GM18526 (cell line): Measurements from ENCODE around the gene BRME1.

Source experiments
- POLR2A ChIP-seq: IDR thresholded peaks from 3 replicates; pipeline ENCODE4 v1.6.1; 2011; ENCODE audit not compliant: insufficient read length; ENCODE audit errors: extremely low read depth

BRME1 gene

DNA sequence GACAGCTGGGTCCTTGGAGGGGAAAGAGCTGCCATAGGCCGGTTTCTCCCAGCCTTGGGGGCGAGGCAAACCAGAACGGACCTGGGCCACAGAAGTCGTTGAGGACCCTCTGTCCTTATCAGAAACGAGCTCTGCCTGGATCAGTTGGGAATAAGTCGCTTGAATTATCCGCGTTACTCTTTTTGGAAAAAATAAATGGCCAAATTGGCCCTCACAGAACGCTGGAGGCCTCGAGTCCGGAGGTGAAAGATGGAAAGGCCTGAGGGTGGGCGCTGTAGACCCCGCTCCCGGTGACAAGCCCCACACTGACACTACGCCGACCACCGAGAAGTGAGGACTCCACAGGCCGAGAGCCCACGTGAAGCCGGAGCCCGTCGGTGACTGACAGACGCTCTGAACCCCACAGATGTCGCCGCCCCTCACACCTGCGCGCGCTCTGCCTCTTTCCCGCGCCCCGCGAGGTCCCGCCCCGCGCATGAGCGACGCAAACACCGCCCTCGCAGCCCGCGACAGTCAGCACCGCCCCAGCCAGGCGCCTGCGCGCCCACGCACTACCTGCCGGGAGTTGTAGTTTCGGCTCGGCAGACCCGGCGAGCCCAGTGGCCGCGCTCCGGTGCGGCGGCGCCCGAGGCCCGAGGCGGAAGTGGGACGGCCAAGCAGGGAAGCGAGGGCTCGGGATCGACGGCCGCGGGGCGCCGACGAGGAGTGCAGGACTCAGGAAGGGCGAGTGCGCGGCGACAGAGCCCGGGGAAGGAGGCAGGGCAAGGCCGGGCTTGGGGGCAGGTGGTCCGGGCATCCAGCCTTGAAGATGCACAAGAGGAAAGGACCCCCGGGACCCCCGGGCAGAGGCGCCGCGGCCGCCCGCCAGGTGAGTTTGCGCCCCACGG, at the start of gene BRME1, which contains the start of gene CC2D1A:
BRME1 (minus strand) TSS at position 484 of the 887 bp plus-strand sequence. CDS start 1,225 bp downstream, outside the sequence.
CC2D1A (plus strand) TSS at position 568 of the 887 bp plus-strand sequence; CDS start at position 809, 241 bp downstream.
- peak; percentile 61 for TF ChIP-seq POLR2A

- TF ChIP-seq POLR2A: no peak
Measured at GRCh38 chr19:13954185-13954584, 48.3 kb upstream of the BRME1 start.

DNA sequence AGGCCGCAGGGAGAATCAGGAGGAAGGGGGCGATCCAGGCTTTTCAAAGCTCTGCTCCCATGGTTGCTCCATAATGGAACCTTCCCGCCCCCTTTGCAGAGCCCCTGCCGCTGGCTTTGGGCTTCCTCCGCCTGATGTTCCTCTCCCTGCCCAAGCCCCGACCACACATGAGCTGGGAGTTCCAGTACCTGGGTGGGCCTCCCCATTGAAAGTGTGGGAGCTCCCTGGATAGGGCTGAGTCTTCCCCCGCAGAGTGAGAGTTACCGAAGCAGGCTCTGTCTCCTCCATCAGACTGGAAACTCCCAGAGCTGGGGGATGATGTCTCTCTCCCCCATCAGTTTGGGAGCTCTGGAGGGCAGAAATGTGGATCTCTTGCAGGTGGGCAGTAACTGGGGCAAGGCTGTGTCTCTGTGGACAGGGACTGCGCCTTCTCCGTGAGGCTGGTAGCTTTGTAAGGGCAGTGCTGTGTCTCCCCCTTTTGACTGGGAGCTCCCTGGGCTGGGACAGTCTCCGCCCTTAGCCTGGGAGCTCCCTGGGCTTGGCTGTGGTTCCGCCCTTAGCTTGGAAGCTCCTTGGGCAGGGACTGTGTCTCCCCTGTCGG, 47.1 kb upstream of the BRME1 start:
- no peak for TF ChIP-seq POLR2A

GRCh38 chr19:13952154-13952930, 46.4 kb upstream of the BRME1 start, which contains the start of gene DCAF15:
Gene DCAF15 (plus strand): TSS chr19:13952509. CDS start chr19:13952513, 4 bp downstream.
- peak; percentile 70 for TF ChIP-seq POLR2A

GRCh38 chr19:13951799-13952153, 45.9 kb upstream of the BRME1 start:
- no peak for TF ChIP-seq POLR2A

GRCh38 chr19:13951043-13951442, 45.1 kb upstream of the BRME1 start:
- no peak for TF ChIP-seq POLR2A

- no peak for TF ChIP-seq POLR2A
Measured at GRCh38 chr19:13946414-13946813, 40.5 kb upstream of the BRME1 start.

DNA sequence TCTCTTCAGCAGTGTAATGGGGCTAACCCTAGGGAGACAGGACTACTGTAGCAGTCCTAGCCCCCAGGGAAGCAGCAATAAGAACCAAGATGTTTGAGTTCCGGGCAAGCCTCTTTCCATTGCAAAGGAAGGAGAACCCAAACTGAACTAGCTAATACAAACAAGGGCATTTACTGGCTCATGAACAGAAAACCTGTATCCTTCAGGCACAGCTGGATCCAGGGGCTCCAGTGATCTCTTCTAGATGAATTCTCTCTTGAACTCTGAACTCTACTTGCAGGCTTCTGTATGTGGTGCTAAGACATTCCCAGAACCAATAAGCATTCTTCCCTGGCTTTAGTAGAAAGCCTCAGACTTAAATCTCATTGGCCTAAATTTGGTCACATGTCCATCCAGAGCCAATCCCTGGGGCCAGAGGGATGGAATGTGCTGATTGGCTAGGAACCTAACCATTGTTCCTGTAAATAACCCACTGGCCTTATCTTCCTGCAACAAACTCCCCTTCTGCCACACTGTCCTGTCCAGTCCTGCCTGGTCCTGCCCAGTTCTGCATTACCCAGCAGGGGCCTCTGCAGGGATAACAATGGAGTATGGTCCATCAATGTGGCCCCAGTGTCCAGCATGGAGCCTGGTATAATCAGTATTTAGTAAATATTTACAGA, 36.2 kb upstream of the BRME1 start:
- no peak for TF ChIP-seq POLR2A

- no peak for TF ChIP-seq POLR2A
Measured at GRCh38 chr19:13938301-13939064, 32.6 kb upstream of the BRME1 start, which contains the start of gene PODNL1. Gene PODNL1 (minus strand): TSS chr19:13938417. CDS start chr19:13938181, 236 bp downstream.

DNA sequence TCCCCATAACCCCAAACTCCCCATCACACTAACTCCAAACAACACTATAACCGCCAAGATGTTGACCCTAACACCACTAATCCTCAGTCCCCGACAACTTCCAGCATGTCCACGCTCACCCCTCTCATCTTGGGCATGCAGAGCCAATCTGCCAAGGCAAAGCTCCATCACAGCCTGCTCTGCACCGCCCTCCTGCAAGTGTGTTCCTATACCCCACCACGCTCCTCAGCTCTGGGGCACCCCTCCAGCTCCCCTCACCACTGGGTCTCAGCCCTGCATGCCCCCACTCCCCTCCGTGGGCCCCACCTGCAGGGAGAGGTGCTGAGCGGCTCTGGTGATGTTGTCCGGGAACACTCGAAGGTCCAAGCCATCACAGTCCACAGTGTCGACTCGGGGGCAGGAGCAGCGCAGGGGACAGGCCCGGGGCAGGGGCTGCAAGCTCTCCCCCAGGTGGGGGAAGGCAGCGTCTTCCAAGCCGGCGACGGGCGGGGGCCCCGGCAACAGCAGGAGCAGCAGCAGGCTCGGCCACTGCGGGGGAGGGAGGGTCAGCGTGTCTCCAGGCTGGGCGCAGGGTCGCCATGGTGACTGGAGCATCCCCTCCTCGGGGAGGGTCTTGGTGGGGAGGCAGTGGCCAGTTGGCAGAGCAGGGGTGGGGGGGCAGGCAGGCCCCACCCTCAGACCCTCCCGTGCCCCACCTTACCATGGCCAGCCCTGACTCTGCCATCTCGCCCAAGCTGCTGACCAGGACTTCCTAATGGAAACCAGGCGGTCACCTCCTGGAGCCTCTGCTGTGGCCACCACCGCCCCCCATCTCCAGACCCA, 31.8 kb upstream of the BRME1 start:
- TF ChIP-seq POLR2A: no peak

DNA sequence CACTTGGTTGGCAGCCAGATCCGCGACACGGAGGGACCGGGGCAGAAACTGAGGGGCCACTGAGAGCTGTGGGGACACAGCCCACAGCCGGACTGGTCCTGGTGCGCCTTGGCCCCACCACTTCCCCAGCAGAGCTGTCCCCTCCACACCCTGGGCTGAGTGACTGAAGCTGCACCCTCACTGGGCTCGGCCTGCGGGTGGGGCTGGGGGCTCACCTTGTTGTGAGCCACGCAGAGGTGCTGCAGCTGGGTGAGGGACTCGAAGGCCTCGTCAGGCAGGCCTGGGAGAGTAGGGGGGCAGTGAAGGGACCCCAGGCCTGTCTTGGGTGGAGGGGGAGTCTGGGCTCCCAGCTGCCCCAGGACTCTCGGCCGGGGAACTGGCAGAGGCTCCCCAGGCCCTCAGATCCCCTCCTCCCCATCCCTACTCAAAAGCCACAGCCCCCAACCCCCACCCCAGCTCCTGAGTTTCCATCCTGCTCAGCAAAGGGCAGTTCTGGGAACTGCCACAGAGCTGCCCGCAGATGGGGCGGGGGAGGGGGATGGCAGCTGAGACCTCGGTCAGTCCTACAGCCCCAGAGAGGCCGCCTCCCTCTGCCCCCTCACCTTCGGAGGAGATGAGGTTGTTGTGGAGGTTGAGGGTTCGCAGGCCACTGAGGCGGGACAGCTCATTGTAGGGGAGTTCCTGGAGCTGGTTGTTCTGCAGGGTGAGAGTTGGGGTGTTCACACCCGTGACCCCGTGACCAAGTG, 30.0 kb upstream of the BRME1 start:
- no peak for TF ChIP-seq POLR2A

DNA sequence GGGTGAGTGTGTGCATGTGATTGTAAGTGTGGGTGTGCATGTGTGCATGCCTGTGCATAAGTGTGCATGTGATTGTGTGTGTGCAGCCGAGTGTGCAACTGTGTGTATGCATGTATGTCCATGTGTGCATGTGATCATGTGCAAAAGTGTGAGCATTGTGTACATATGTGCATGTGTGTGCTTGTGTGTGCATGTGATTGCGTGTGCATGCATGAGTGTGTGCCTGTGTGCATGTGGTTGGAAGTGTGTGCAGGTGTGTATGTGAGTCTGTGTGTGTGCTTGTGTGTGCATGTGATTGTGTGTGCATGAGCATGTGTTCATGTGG, 28.8 kb upstream of the BRME1 start:
- TF ChIP-seq POLR2A: no peak

- no peak for TF ChIP-seq POLR2A
Measured at GRCh38 chr19:13932911-13933393, 27.0 kb upstream of the BRME1 start.

GRCh38 chr19:13932149-13932637, 26.3 kb upstream of the BRME1 start:
- no peak for TF ChIP-seq POLR2A
